ENCODE results near the gene EPG5. TPM values are rescaled to one million over a fixed set of nuclear protein-coding genes. Genes with fewer than 3 reads are reported as not detected.

The EPG5 gene
- total and polyA plus RNA-seq, 10 of the 15 experiments (the other 5 are each of a cell fraction or from before 2014, with no cell fraction given), result 1.9 to 27.7 (median 9.0) TPM

GRCh38 chr18:45844938-45845337 lies 122.2 kb downstream of the EPG5 start:
- H3K4me1 ChIP-seq (ENCODE audit: control insufficient read depth, insufficient read depth, low read length), result peaks cover 5% of the 10 kb centered on the region; the same call in 1 of the 2 replicates
- H3K27ac ChIP-seq (ENCODE audit: control insufficient read depth, insufficient read depth), result no peak overlapping the region
- ChIA-PET SMC1A (ENCODE audit: uncharacterized antibody, unreplicated experiment) (no interaction called here), RAD21 (ENCODE audit: unreplicated experiment) (interaction anchor here (0.6 to 1.1 kb wide), 2 partner anchors 125 to 337 kb away, joined by 3 read pairs; no protein-coding TSS in a partner anchor), CTCF (interaction anchor here (1.4 kb wide), 1 partner anchor 12 kb away, joined by 3 read pairs; no protein-coding TSS in a partner anchor), POLR2A (no interaction called here)
- BruUV-seq (replicated peaks), result no TSS peak
- DNase-seq (ENCODE audit: low read depth, low spot score), result no peak
- no peaks in the 10 kb centered on the region for H3K36me3 ChIP-seq (ENCODE audit: control insufficient read depth in 2 of 2, insufficient read depth in 2 of 2, low read length in 1 of 2)
- FAIRE-seq, result no peak
- H3K9me3 ChIP-seq (replicated peaks; ENCODE audit: control insufficient read depth, insufficient read depth, low read length), result no peaks in the 10 kb centered on the region
- no peak overlapping the region for H3K9ac ChIP-seq (ENCODE audit: control insufficient read depth, insufficient read depth, low read length)
- H2AFZ ChIP-seq (ENCODE audit: control insufficient read depth, low read depth, low read length), result no peak overlapping the region
- no peak overlapping the region for H3K4me3 ChIP-seq
- no peaks in the 10 kb centered on the region for H3K79me2 ChIP-seq (ENCODE audit: control insufficient read depth, insufficient read depth, low read length)
- H3K4me2 ChIP-seq (ENCODE audit: control insufficient read depth, insufficient read depth), result no peak overlapping the region
- no peak for ATAC-seq
- intact Hi-C loops (cut with micrococcal nuclease; ENCODE audit: unreplicated experiment), result no loop called here
- H3K27me3 ChIP-seq (replicated peaks in 1 of 2; ENCODE audit: control insufficient read depth in 2 of 2, insufficient read depth in 2 of 2, low read length in 1 of 2), result no peaks in the 10 kb centered on the region
- in situ Hi-C loops (cut with MboI), result no loop called here
- H4K20me1 ChIP-seq (ENCODE audit: control insufficient read depth, insufficient read depth), result no peaks in the 10 kb centered on the region
- 72% methylated on average over 7 of the region's 7 CpGs for WGBS (ENCODE audit: insufficient coverage, insufficient replicate concordance, low lambda C conversion rate, missing lambda C conversion rate)
- no peak for TF ChIP-seq ZNF274 (IDR thresholded peaks at IDR 0.05; ENCODE audit: insufficient read depth, insufficient read length)
- TF ChIP-seq ZNF592 (IDR thresholded peaks at IDR 0.05), result no peak
- no peak for TF ChIP-seq WRNIP1 (IDR thresholded peaks at IDR 0.05; ENCODE audit: borderline replicate concordance, low read depth, low read length)
- no peak for TF ChIP-seq HDGF (IDR thresholded peaks at IDR 0.05)
- TF ChIP-seq ESRRA (IDR thresholded peaks at IDR 0.05; ENCODE audit: low read length), result no peak
- TF ChIP-seq RBBP5 (conservative IDR thresholded peaks at IDR 0.05), result no peak
- TF ChIP-seq EP300 (IDR thresholded peaks at IDR 0.05; ENCODE audit: borderline replicate concordance in 1 of 2, control insufficient read depth in 1 of 2, low read depth in 2 of 2, low read length in 2 of 2), result no peak
- no peak for TF ChIP-seq TARDBP (IDR thresholded peaks at IDR 0.05; ENCODE audit: borderline replicate concordance)
- TF ChIP-seq POU2F2 (IDR thresholded peaks at IDR 0.05; ENCODE audit: borderline replicate concordance, low read depth, low read length), result no peak
- no peak for TF ChIP-seq ZNF687 (IDR thresholded peaks at IDR 0.05)
- TF ChIP-seq MTA2 (IDR thresholded peaks at IDR 0.05; ENCODE audit: low read depth), result no peak
- no peak for TF ChIP-seq SREBF1 (IDR thresholded peaks at IDR 0.05; ENCODE audit: low read length)
- TF ChIP-seq BCL3 (IDR thresholded peaks at IDR 0.05; ENCODE audit: borderline replicate concordance, insufficient read depth, low read depth, low read length, poor library complexity, severe bottlenecking), result no peak
- TF ChIP-seq NFYB (IDR thresholded peaks at IDR 0.05; ENCODE audit: insufficient read depth, low read depth, low read length), result no peak
